PC-3 (cell line): ENCODE results near the gene TKTL2. TPM values are rescaled to one million over a fixed set of nuclear protein-coding genes. Genes with fewer than 3 reads are reported as not detected.

Experiments
- ATAC-seq: fragments of 200-7000 bp; cut with Tn5 transposase; 2 replicates; pipeline ENCODE4 v1.9.1; 2020; ENCODE audit warnings: mild to moderate bottlenecking, moderate library complexity
- BruUV-seq: library from RNA; stranded (reverse); fragments of 400-500 nt; replicated peaks from 2 replicates; lab custom pipeline; 2021; lab: Mats Ljungman, UMichigan
- CTCF ChIA-PET: fragments of 300-600 bp; sonication (Branson Sonifier 250); formaldehyde crosslinking; loops from one replicate; lab custom pipeline; 2022; ENCODE audit warnings: antibody characterized with exemption; lab: Charles Lee
- POLR2A ChIA-PET: fragments of 300-600 bp; sonication (Branson Sonifier 250); formaldehyde crosslinking; loops from one replicate; lab custom pipeline; 2022; ENCODE audit warnings: antibody characterized with exemption; ENCODE audit not compliant: unreplicated experiment; lab: Charles Lee
- DNase-seq: peaks from one replicate; pipeline ENCODE4 v3.0.0-alpha.2; 2015
- H2AFZ ChIP-seq: fragments of 300-600 bp; sonication (generic); 2 replicates; pipeline ENCODE4 v1.6.0; 2016; ENCODE audit warnings: antibody characterized with exemption, low read length
- H3F3A ChIP-seq: fragments of 300-600 bp; sonication (generic); one replicate; pipeline ENCODE4 v1.6.0; 2017; ENCODE audit warnings: antibody characterized with exemption, low read length, control low read depth, mild to moderate bottlenecking; ENCODE audit not compliant: unreplicated experiment
- H3K27ac ChIP-seq: fragments of 300-600 bp; sonication (generic); 2 replicates; pipeline ENCODE4 v1.5.1; 2016; ENCODE audit warnings: mild to moderate bottlenecking, low read length
- H3K27me3 ChIP-seq: fragments of 300-600 bp; sonication (generic); 2 replicates; pipeline ENCODE4 v1.6.1; 2016; ENCODE audit warnings: low read length, mixed read lengths
- H3K36me3 ChIP-seq: fragments of 300-600 bp; sonication (generic); 2 replicates; pipeline ENCODE4 v1.6.1; 2016; ENCODE audit warnings: low read depth, mixed run types, low read length, mixed read lengths
- H3K4me1 ChIP-seq: fragments of 300-600 bp; sonication (generic); 2 replicates; pipeline ENCODE4 v1.5.1; 2016; ENCODE audit warnings: low read length; ENCODE audit not compliant: insufficient read depth
- H3K4me2 ChIP-seq: fragments of 300-600 bp; sonication (generic); 2 replicates; pipeline ENCODE4 v1.6.0; 2016; ENCODE audit warnings: low read length
- H3K4me3 ChIP-seq: fragments of 300-600 bp; sonication (generic); 2 replicates; pipeline ENCODE4 v1.5.1; 2016; ENCODE audit warnings: mild to moderate bottlenecking, low read length, mixed read lengths
- H3K79me2 ChIP-seq: fragments of 300-600 bp; sonication (generic); 2 replicates; pipeline ENCODE4 v1.6.1; 2017; ENCODE audit warnings: low read length, mixed read lengths
- H3K9ac ChIP-seq: fragments of 300-600 bp; sonication (generic); 2 replicates; pipeline ENCODE4 v1.6.0; 2016; ENCODE audit warnings: mild to moderate bottlenecking, low read length
- H3K9me2 ChIP-seq: fragments of 300-600 bp; sonication (generic); replicated peaks from 2 replicates; pipeline ENCODE4 v1.6.1; 2016; ENCODE audit warnings: mixed run types, low read length, mixed read lengths
- H3K9me3 ChIP-seq: fragments of 300-600 bp; sonication (generic); 2 replicates; pipeline ENCODE4 v1.6.1; 2016; ENCODE audit warnings: low read length, mixed read lengths
- H4K20me1 ChIP-seq: fragments of 300-600 bp; sonication (generic); 2 replicates; pipeline ENCODE4 v1.6.1; 2016; ENCODE audit warnings: low read length, mixed read lengths
- CTCF ChIP-seq: fragments of 300-600 bp; sonication (generic); conservative IDR thresholded peaks from 2 replicates; pipeline ENCODE4 v1.5.1; 2017; ENCODE audit warnings: antibody characterized with exemption, low read depth, mild to moderate bottlenecking, low read length
- EZH2 ChIP-seq: fragments of 300-600 bp; sonication (generic); IDR thresholded peaks from one replicate; pipeline ENCODE4 v1.6.1; 2017; ENCODE audit warnings: antibody characterized with exemption, mild to moderate bottlenecking, low read length; ENCODE audit not compliant: unreplicated experiment
- EZH2phosphoT487 ChIP-seq: fragments of 300-600 bp; sonication (generic); IDR thresholded peaks from 2 replicates; pipeline ENCODE4 v1.6.1; 2018; ENCODE audit warnings: mild to moderate bottlenecking, antibody characterized with exemption, low read length, borderline replicate concordance
- intact Hi-C: fragments of 100-400 bp; cut with micrococcal nuclease; formaldehyde crosslinking; loops from 2 replicates; pipeline ENCODE4 v1.9.0; 2023
- total RNA-seq: library from RNA; depleted of rRNA; stranded (reverse); fragments of >200 nt; gene quantifications from 2 replicates; pipeline ENCODE4 v1.2.3, GENCODE V29; 2014

The TKTL2 gene
- total RNA-seq, 1 experiment from 2014 or later, result not detected

- Histone ChIP-seq H3K9me3 (no peaks in the 10 kb centered on the region), H3K4me1 (peaks cover 4% of the 10 kb centered on the region; the same call in 1 of the 2 replicates), H3K4me2 (peak within 1 kb of the TSS; percentile 84), H3K4me3 (peak within 1 kb of the TSS; percentile 97), H3F3A (no peaks in the 10 kb centered on the region), H3K79me2 (peaks cover 51% of the 10 kb centered on the region), H4K20me1 (0 out of 2 replicates have a peak, but pooled peaks cover 11% of the 10 kb centered on the region), H3K27me3 (no peaks in the 10 kb centered on the region), H3K27ac (peak within 1 kb of the TSS; percentile 98), H3K9me2 (no peaks in the 10 kb centered on the region), H3K9ac (peak within 1 kb of the TSS; percentile 100), H3K36me3 (peaks cover 5% of the 10 kb centered on the region; the same call in 1 of the 2 replicates), H2AFZ (peak within 1 kb of the TSS; percentile 94)
- DNase-seq (peak; percentile 90), ATAC-seq (peak; percentile 90)
- BruUV-seq, result TSS peak; percentile 75
- TF ChIP-seq CTCF, result no peak
- TF ChIP-seq EZH2phosphoT487, result no peak
- no peak for TF ChIP-seq EZH2
- ChIA-PET CTCF (interaction anchor here (0.5 to 0.7 kb wide), 3 partner anchors 46 to 1254 kb away, joined by 3 to 6 read pairs (median 4); no protein-coding TSS in a partner anchor), POLR2A (interaction anchor here (0.7 to 1.0 kb wide), 3 partner anchors 46 to 1748 kb away, joined by 3 read pairs; no protein-coding TSS in a partner anchor)
- intact Hi-C loops, result loop anchor here (1.0 kb wide), 1 partner anchor 46 kb away; no protein-coding TSS in a partner anchor
These were observed 21.0 kb upstream of the TKTL2 start, which contains the start of gene TMA16 for GRCh38 chr4:163494360-163495241. TSS of gene TMA16 (plus strand) at chr4:163494690. CDS start at chr4:163494802, 112 bp downstream.

DNA sequence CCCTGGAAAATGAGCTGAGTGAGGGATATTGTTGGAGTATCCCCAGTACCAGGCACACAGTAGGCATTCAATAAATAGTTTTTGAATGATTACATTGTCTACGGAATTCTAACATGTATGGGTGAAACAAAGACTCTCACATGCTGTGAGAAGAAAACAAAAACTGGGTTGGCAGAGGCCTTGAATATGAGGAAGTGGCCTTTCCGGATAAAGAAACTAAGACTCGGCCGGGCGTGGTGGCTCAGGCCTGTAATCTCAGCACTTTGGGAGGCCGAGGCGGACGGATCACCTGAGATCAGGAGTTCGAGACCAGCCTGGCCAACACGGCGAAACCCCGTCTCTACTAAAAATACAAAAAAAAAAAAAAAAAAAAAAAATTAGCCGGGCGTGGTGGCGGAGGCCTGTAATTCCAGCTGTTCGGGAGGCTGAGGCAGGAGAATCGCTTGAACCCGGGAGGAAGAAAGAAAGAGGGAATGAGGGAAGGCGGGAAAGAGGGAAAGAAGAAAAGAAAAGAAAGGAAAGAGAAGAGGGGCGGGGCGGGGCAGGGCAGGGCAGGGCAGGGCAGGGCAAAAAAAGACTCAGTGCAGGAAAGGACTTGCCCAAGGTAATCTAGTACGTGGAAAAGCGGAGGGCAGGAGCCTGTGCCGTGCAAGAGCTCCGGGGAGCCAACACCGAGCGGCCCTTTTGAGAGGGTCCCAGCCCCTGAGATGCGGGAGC lies 20.2 kb upstream of the TKTL2 start:
- ChIA-PET CTCF (interaction anchor here (0.5 to 0.7 kb wide), 3 partner anchors 47 to 1254 kb away, joined by 3 to 6 read pairs (median 4); no protein-coding TSS in a partner anchor), POLR2A (interaction anchor here (0.7 to 1.0 kb wide), 3 partner anchors 47 to 1747 kb away, joined by 3 read pairs; no protein-coding TSS in a partner anchor)
- Histone ChIP-seq H3K27ac (peak overlapping the region; percentile 98), H3K9me2 (no peaks in the 10 kb centered on the region), H3K9me3 (no peaks in the 10 kb centered on the region), H2AFZ (peak overlapping the region; percentile 94), H3K79me2 (peaks cover 43% of the 10 kb centered on the region), H3K27me3 (no peaks in the 10 kb centered on the region), H3F3A (no peaks in the 10 kb centered on the region), H3K4me2 (peak overlapping the region; percentile 84), H3K36me3 (peaks cover 5% of the 10 kb centered on the region; the same call in 1 of the 2 replicates), H3K4me3 (peak overlapping the region; percentile 97), H3K9ac (peak overlapping the region; percentile 100), H3K4me1 (peaks cover 4% of the 10 kb centered on the region; the same call in 1 of the 2 replicates), H4K20me1 (0 out of 2 replicates have a peak, but pooled peaks cover 11% of the 10 kb centered on the region)
- TSS peak; percentile 56 for BruUV-seq
- intact Hi-C loops, result no loop called here
- DNase-seq, result no peak
- ATAC-seq, result peak; percentile 30; the same call in 1 of the 2 replicates
- TF ChIP-seq CTCF (no peak), EZH2 (no peak), EZH2phosphoT487 (no peak)
